Central memory CD8-positive, alpha-beta T cell (primary cell): ENCODE measurements around the gene ZNF175.
A peak's percentile ranks its signal among the peaks of the same experiment; 100 is the strongest.

Experiments
- ATAC-seq: fragments of 150-1000 bp; cut with Tn5 transposase; replicated peaks from 2 replicates; pipeline ENCODE4 v1.10.0; 2022; ENCODE audit warnings: mild to moderate bottlenecking, moderate FRiP score, moderate number of reproducible peaks; ENCODE audit not compliant: poor library complexity, severe bottlenecking; ENCODE audit errors: extremely low read depth
- DNase-seq, 2 donors: peaks; one replicate each; pipeline ENCODE4 v3.0.0; 2021; ENCODE audit warnings: low spot score in 2 of 2
- H3K27ac Mint-ChIP-seq: one replicate; pipeline ENCODE4 v1.8.0; 2022; ENCODE audit warnings: low read depth, mild to moderate bottlenecking, moderate library complexity, mixed read lengths
- H3K27me3 Mint-ChIP-seq: one replicate; pipeline ENCODE4 v1.8.0; 2022; ENCODE audit warnings: mixed read lengths
- H3K36me3 Mint-ChIP-seq: one replicate; pipeline ENCODE4 v1.8.0; 2022; ENCODE audit warnings: mild to moderate bottlenecking, moderate library complexity, mixed read lengths; ENCODE audit not compliant: insufficient read depth
- H3K4me1 Mint-ChIP-seq: one replicate; pipeline ENCODE4 v1.8.0; 2022; ENCODE audit warnings: mixed read lengths
- H3K4me3 Mint-ChIP-seq: one replicate; pipeline ENCODE4 v1.8.0; 2022; ENCODE audit warnings: mild to moderate bottlenecking, moderate library complexity, mixed read lengths
- H3K9me3 Mint-ChIP-seq: one replicate; pipeline ENCODE4 v1.8.0; 2022; ENCODE audit warnings: mixed read lengths

ZNF175 gene

GRCh38 chr19:51559240-51559639 lies 11.8 kb upstream of the ZNF175 start:
- no peaks in the 10 kb centered on the region for H3K9me3 Mint-ChIP-seq
- ATAC-seq, result no peak
- peaks cover 80% of the 10 kb centered on the region for H3K27me3 Mint-ChIP-seq
- H3K27ac Mint-ChIP-seq, result no peak overlapping the region
- no peaks in the 10 kb centered on the region for H3K4me1 Mint-ChIP-seq
- H3K36me3 Mint-ChIP-seq, result peaks cover 2% of the 10 kb centered on the region
- DNase-seq, result no peak
- H3K4me3 Mint-ChIP-seq, result no peak overlapping the region

GRCh38 chr19:51560339-51560738 lies 10.7 kb upstream of the ZNF175 start:
- Mint-ChIP-seq H3K36me3 (peaks cover 2% of the 10 kb centered on the region), H3K9me3 (no peaks in the 10 kb centered on the region), H3K4me1 (no peaks in the 10 kb centered on the region), H3K27ac (no peak overlapping the region), H3K4me3 (no peak overlapping the region), H3K27me3 (peaks cover 80% of the 10 kb centered on the region)
- DNase-seq (no peak), ATAC-seq (no peak)

- Mint-ChIP-seq H3K4me3 (no peak overlapping the region), H3K9me3 (no peaks in the 10 kb centered on the region), H3K4me1 (no peaks in the 10 kb centered on the region), H3K27ac (no peak overlapping the region), H3K36me3 (no peaks in the 10 kb centered on the region), H3K27me3 (peaks cover 54% of the 10 kb centered on the region)
- DNase-seq (no peak), ATAC-seq (no peak)
Observed at GRCh38 chr19:51564791-51565190, 6.3 kb upstream of the ZNF175 start.

- no peaks in the 10 kb centered on the region for H3K9me3 Mint-ChIP-seq
- peaks cover 46% of the 10 kb centered on the region for H3K27me3 Mint-ChIP-seq
- ATAC-seq (no peak), DNase-seq (no peak)
- H3K4me3 Mint-ChIP-seq, result no peak overlapping the region
- no peak overlapping the region for H3K27ac Mint-ChIP-seq
- peaks cover 4% of the 10 kb centered on the region for H3K4me1 Mint-ChIP-seq
- H3K36me3 Mint-ChIP-seq, result no peaks in the 10 kb centered on the region
Observed at GRCh38 chr19:51565583-51565982, 5.5 kb upstream of the ZNF175 start.

- no peak for DNase-seq
- Mint-ChIP-seq H3K4me3 (no peak overlapping the region), H3K9me3 (no peaks in the 10 kb centered on the region), H3K27me3 (peaks cover 38% of the 10 kb centered on the region), H3K4me1 (peaks cover 14% of the 10 kb centered on the region), H3K27ac (no peak overlapping the region), H3K36me3 (peaks cover 3% of the 10 kb centered on the region)
- ATAC-seq, result no peak
Observed at GRCh38 chr19:51566489-51567100, 4.5 kb upstream of the ZNF175 start.

GRCh38 chr19:51567583-51567982 lies 3.5 kb upstream of the ZNF175 start:
- Mint-ChIP-seq H3K27ac (no peak overlapping the region), H3K36me3 (peaks cover 4% of the 10 kb centered on the region), H3K27me3 (peaks cover 33% of the 10 kb centered on the region), H3K4me1 (peaks cover 23% of the 10 kb centered on the region), H3K9me3 (no peaks in the 10 kb centered on the region), H3K4me3 (no peak overlapping the region)
- no peak for ATAC-seq
- DNase-seq, result no peak

- peaks cover 27% of the 10 kb centered on the region for H3K4me1 Mint-ChIP-seq
- H3K4me3 Mint-ChIP-seq, result no peak overlapping the region
- H3K9me3 Mint-ChIP-seq, result no peaks in the 10 kb centered on the region
- H3K27ac Mint-ChIP-seq, result no peak overlapping the region
- ATAC-seq (no peak), DNase-seq (no peak)
- H3K27me3 Mint-ChIP-seq, result peaks cover 29% of the 10 kb centered on the region
- H3K36me3 Mint-ChIP-seq, result peaks cover 4% of the 10 kb centered on the region
Observed at GRCh38 chr19:51568456-51568855, 2.6 kb upstream of the ZNF175 start.

- DNase-seq, result no peak
Observed at GRCh38 chr19:51571599-51571998, 516 bp downstream of the ZNF175 start.

GRCh38 chr19:51572410-51572809 lies 1.3 kb downstream of the ZNF175 start:
- H3K4me3 Mint-ChIP-seq, result peak overlapping the region; percentile 99
- peaks cover 42% of the 10 kb centered on the region for H3K4me1 Mint-ChIP-seq
- no peaks in the 10 kb centered on the region for H3K27me3 Mint-ChIP-seq
- H3K36me3 Mint-ChIP-seq, result peaks cover 17% of the 10 kb centered on the region
- DNase-seq (no peak), ATAC-seq (no peak)
- no peak overlapping the region for H3K27ac Mint-ChIP-seq
- H3K9me3 Mint-ChIP-seq, result no peaks in the 10 kb centered on the region

More at GRCh38 chr19:51571599-51571998, 516 bp downstream of the ZNF175 start:
- H3K4me3 Mint-ChIP-seq, result peak overlapping the region; percentile 99
- no peaks in the 10 kb centered on the region for H3K9me3 Mint-ChIP-seq
- H3K27me3 Mint-ChIP-seq, result no peaks in the 10 kb centered on the region
- peak overlapping the region; percentile 77 for H3K27ac Mint-ChIP-seq
- ATAC-seq, result no peak
- H3K36me3 Mint-ChIP-seq, result peaks cover 14% of the 10 kb centered on the region
- peaks cover 35% of the 10 kb centered on the region for H3K4me1 Mint-ChIP-seq

- Mint-ChIP-seq H3K27me3 (no peaks in the 10 kb centered on the region), H3K4me1 (peaks cover 42% of the 10 kb centered on the region), H3K4me3 (no peak overlapping the region), H3K27ac (no peak overlapping the region), H3K36me3 (peaks cover 19% of the 10 kb centered on the region), H3K9me3 (no peaks in the 10 kb centered on the region)
- ATAC-seq (no peak), DNase-seq (no peak)
Observed at GRCh38 chr19:51572908-51573307, 1.8 kb downstream of the ZNF175 start.

- ATAC-seq, result no peak
Observed at GRCh38 chr19:51573331-51573730, 2.2 kb downstream of the ZNF175 start.

GRCh38 chr19:51576850-51577249 lies 5.8 kb downstream of the ZNF175 start:
- H3K36me3 Mint-ChIP-seq, result peaks cover 28% of the 10 kb centered on the region
- no peaks in the 10 kb centered on the region for H3K9me3 Mint-ChIP-seq
- no peak overlapping the region for H3K27ac Mint-ChIP-seq
- peaks cover 26% of the 10 kb centered on the region for H3K4me1 Mint-ChIP-seq
- no peak overlapping the region for H3K4me3 Mint-ChIP-seq
- no peaks in the 10 kb centered on the region for H3K27me3 Mint-ChIP-seq
- ATAC-seq, result no peak
- no peak for DNase-seq

More at GRCh38 chr19:51573331-51573730, 2.2 kb downstream of the ZNF175 start:
- Mint-ChIP-seq H3K36me3 (peaks cover 23% of the 10 kb centered on the region), H3K4me1 (peaks cover 42% of the 10 kb centered on the region), H3K9me3 (no peaks in the 10 kb centered on the region), H3K27ac (no peak overlapping the region), H3K4me3 (no peak overlapping the region), H3K27me3 (no peaks in the 10 kb centered on the region)
- DNase-seq, result no peak

- Mint-ChIP-seq H3K9me3 (peaks cover 18% of the 10 kb centered on the region), H3K36me3 (peaks cover 15% of the 10 kb centered on the region), H3K27ac (no peak overlapping the region), H3K4me1 (no peaks in the 10 kb centered on the region), H3K4me3 (no peak overlapping the region), H3K27me3 (no peaks in the 10 kb centered on the region)
- ATAC-seq (no peak), DNase-seq (no peak)
Observed at GRCh38 chr19:51586103-51586728, 15.1 kb downstream of the ZNF175 start.
